LHCN-M2 (cell line): ENCODE measurements around the gene OR8B12. TPM values are rescaled to one million over a fixed set of nuclear protein-coding genes. Genes with fewer than 3 reads are reported as not detected.

ENCODE experiments used
- DNase-seq: peaks from one replicate; pipeline ENCODE4 v3.0.0-alpha.2; 2012; ENCODE audit warnings: low read depth
- polyA plus RNA-seq: library from polyadenylated mRNA; unstranded; fragments of >200 nt; gene quantifications from one replicate; pipeline ENCODE4 v1.2.1, GENCODE V29; 2012; ENCODE audit warnings: missing spikeins
- total RNA-seq: library from RNA; depleted of rRNA; stranded (reverse); fragments of >200 nt; gene quantifications from 2 replicates; pipeline ENCODE4 v1.2.3, GENCODE V29; 2014; rRNA removed

The OR8B12 gene, protein sequence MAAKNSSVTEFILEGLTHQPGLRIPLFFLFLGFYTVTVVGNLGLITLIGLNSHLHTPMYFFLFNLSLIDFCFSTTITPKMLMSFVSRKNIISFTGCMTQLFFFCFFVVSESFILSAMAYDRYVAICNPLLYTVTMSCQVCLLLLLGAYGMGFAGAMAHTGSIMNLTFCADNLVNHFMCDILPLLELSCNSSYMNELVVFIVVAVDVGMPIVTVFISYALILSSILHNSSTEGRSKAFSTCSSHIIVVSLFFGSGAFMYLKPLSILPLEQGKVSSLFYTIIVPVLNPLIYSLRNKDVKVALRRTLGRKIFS
- not detected in 2 replicates for total RNA-seq
- polyA plus RNA-seq = not detected

DNA sequence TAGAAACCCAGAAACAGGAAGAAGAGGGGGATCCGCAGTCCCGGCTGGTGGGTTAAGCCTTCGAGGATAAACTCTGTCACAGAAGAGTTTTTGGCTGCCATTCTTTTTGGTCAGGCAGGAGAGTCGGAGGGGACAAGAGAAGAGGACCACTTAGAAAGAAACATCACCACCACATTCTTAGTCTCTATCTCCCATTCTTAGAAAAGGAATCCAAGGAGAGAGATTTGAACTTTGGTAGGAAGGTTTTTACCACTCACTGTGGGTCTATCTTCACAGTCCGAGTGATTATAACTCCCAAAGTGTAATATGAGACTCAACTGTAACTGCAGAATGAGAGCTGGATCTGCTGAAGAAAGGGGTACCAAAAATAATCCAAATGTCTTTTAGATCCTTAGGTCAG lies at the start of gene OR8B12:
OR8B12 (minus strand) TSS at position 101 of the 400 bp plus-strand sequence; CDS start at position 101, 0 bp downstream.
- DNase-seq = no peak

DNA sequence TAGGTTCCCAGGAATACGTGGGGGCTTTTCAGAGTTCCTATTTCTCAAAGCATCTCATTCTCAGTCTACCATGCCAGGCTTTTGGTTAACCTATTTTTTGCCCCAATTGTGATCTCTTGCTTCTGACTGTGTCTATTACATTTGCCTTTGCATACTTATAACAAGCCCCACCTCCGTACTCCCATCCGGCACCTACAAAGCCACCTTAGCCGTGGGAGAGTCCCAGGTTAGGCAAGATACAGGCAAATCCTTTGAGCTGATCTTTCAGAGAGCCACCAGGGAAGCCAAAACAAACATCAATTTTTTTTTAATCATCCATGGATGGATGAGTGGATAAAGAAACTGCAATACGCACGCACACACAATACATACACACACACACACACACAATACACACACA lies 49.2 kb upstream of the OR8B12 start:
- no peak for DNase-seq

DNA sequence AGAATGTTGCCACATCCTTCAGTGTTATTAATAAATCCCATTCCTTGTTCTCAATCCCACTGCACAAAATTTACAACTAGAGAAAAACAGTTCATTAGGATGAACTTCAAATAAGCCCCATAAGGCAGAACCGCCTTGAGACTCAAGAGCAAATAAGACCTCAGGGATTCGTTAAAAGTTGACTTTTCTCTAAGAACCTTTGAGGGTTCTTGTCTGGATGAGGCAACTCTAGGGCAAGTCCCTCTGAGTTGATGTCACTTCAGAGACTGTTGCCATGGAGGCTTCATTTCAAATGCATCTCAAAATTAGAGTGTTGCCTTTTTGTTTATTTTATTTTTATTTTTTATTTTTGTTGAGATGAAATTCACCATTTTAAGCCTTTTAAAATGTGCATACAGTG lies 48.0 kb upstream of the OR8B12 start:
- no peak for DNase-seq

DNA sequence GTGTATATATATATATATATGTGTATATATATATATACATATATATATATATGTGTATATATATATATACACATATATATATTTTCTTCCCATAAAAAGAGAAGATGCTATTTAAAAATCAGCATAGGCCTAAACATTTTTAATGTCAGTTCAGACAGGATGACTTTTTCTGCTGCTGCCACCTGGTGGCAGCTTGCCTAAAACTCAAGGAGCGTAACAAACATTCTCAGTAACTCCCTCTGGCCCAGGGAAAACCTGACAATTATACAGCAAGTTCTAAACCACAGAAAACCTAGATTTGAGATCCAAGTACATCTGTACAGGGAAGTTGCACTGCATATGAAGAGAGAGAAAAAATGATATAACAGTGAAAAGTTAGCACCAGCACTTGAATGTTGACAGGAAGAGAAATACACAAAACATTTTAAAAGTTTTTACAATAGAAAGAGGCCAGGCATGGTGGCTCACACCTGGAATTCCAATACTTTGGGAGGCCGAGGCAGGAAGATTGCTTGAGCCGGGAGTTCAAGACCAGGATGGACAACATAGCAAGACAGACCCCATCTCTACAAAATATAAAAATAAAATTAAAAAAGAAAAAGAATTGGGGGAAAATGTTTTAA lies 42.9 kb upstream of the OR8B12 start:
- DNase-seq = peak; percentile 59

DNA sequence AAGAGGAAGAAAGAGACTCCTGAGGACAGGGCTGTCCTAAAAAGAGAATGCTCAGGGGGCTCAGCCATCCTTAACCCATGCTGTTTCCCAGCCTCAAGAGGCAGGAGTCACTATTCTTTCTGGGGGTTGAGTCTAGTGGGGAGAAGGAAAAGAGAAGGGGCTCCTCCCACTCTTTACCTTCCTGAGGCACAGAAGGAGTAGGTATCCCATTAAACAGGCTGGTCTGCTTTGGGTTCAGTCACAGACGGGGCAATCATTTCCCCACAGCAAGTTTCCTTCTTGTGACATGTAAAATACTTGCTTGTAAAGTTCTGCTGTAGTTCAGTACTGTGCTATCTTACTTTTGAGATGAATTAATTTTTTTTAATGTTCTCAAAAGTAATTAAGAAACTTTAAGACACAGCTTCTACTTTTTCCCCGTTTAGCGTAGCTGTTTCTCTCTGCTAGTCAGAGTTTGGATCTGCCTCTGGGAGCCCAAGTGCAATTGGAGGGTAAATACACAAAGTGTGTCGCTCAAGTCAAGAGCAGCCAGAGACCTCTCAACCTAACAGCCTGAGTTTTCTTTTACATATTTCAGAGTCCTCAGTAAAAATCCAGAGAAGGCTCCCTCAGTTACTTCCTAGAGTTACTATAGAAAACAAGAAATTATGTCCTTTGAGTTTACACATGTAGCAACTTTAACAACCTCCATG lies 41.4 kb upstream of the OR8B12 start:
- DNase-seq = no peak

DNA sequence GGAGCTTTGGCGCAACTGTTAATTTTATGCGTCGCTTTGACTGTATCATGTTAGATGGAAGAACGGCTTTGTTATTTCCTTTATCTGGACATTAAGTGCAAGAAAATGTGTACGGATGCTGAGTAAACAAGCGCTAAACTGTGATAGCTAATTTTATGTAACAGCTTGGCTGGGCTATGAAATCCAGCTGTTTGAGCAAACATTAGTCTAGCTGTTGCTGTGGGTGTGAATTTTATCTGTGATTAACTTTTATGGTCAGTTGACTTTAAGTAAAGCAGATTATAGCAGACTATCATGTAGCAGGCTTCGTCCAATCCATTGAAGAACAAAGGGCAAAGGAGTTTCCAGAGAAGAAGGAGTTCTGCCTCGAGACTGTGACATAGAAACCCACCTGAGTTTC lies 40.3 kb upstream of the OR8B12 start:
- DNase-seq = no peak

DNA sequence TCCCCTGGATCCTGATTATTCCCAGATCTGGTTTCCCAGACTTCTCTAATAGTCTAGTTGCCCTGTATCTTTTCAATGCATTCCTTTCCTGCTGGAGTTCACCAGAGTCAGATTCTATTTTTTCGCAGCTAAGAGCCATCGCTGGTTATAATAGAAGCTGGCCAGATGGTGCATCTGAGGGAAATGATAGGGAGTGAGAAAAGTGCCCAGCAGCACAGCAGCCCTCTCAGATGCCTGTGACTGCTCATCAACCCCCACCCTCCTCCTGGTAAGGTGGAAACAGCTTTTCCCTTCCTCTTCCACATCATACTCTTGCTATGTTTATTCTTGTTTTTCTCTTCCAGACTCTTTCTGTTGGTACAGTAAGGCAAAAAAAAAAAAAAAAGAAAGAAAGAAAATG lies 39.1 kb upstream of the OR8B12 start:
- DNase-seq = no peak

DNA sequence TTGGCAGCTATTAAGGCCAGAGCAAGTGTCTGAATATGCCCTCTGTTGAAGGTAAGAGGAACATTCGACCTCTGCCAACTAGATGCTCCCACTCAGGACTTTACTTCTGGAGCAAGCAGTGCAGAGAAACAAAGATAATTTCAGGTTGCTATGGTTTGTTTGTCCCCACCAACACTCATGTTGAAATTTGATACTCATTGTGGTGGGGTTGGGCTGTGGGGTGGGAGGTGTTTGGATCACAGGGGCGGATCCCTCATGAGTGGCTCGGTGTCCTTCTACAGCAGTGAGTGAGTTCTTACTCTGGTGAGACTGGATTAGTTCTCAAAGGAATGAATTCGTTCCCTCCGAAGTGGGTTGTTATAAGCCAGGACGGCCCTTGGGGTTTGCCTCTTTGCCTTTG lies 38.4 kb upstream of the OR8B12 start:
- DNase-seq = peak; percentile 1

DNA sequence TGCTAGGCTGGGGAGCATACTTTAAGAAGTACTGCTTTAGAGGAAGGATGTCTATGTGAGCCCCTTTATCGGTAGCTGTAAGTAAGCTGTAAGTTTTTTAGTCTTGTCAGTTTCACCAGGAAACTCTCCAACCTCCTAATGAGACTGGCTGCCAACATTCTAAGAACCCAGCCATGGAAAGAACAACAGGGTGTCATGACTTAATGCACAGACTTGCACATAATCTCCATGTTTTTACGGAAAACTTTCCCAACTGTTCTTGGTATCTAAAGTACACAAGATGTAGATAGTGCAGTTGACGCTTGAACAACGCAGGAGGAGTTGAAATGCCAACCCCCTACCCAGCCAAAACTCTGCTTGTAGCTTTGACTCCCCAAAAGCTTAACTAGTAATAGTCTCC lies 35.3 kb upstream of the OR8B12 start:
- no peak for DNase-seq

DNA sequence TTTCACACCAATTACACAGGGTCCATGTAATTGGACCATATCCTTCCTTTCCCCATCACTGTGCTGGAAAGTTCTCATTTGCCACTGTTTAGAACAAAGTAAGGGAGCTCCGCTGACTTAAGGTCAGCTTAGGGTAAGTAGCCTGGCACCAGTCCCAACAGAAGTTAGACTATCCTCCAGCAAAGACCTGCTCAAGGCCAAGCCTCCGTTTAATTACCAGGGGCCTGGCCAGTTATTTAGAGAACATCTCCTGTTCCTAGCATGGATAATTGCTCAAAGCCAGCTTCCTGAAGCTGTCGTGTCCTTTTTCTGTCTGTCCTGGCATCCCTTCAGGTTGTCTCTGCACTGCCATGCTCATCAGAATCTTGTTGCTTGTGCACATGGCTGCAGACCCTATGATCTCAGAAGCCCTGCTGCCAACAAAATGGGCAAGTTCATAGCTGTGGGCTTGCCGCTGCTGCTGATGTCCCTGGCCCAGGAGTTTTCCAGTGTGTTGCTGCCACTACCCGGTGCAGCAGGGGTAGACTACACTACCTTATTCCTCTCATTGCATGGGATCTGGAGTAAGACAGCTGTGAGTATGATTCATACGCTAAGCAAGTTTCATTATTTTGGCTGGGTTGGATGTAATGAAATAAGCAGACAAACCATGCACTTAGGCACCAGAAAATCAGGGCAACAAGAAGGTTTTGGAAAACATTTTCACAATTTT lies 34.4 kb upstream of the OR8B12 start:
- DNase-seq = peak; percentile 43

DNA sequence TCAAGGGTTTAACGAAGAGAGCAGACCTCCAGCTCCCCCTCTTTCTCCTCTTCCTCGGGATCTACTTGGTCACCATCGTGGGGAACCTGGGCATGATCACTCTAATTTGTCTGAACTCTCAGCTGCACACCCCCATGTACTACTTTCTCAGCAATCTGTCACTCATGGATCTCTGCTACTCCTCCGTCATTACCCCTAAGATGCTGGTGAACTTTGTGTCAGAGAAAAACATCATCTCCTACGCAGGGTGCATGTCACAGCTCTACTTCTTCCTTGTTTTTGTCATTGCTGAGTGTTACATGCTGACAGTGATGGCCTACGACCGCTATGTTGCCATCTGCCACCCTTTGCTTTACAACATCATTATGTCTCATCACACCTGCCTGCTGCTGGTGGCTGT lies 26.7 kb upstream of the OR8B12 start:
- no peak for DNase-seq

DNA sequence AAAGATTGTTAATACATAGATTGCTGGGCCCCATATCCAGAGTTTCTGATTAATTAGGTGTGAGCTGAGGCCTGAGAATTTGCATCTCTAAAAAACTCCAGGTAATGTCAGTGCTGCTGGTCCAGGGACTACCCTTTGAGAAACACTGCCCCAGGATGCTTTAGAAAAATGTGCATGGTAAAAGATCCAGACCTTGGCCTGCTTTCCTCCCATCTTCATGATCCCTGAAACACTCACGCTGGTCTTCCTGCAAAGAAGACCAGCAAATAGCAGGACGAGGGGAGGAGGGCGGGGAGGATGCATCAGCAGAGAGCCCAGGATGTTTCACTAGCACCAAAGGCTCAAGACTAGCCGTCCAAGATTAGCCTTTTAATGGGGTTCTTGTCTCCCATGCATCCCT lies 26.2 kb upstream of the OR8B12 start, which contains the start of gene OR8A1:
OR8A1 (plus strand) TSS at position 301 of the 400 bp plus-strand sequence. CDS start 123 bp downstream, outside the sequence.
- DNase-seq = no peak

DNA sequence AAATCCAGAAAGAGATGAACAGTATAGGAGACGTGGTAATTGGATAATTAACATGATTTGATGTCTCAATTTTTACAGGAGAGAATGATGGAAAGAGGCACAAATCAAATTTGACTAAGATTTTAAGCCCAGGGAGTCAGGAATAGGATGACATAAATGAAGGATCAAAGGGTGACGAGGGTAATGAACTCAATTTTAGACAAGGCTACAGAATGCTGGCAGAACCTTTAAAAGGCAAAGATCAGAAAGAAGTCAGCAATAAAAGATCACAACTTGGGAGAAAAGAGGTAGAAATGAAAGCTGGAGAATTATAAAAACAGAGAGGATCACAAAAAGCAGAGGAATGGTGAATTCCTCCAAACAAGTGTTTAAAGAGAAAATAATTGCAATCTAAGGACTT lies 13.4 kb upstream of the OR8B12 start:
- no peak for DNase-seq

DNA sequence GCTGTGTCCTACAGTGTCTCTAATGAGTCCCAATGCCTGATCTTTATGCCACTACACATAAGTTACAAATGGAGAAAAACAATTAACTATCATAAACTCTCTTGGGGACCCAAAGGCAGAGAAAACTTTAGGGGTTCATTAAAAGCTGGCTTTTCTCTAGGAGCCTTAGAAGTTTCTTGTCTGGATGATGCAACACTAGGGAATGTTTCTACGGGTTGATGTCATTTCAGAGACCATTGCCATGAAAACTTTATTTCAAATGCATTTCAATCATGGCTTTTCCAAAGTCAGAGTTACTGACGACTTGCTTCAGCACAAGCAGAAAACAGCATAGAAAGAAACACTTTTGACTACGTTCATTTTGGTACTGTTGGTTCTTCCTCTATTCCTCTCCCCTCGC lies 8.5 kb upstream of the OR8B12 start:
- DNase-seq = no peak

DNA sequence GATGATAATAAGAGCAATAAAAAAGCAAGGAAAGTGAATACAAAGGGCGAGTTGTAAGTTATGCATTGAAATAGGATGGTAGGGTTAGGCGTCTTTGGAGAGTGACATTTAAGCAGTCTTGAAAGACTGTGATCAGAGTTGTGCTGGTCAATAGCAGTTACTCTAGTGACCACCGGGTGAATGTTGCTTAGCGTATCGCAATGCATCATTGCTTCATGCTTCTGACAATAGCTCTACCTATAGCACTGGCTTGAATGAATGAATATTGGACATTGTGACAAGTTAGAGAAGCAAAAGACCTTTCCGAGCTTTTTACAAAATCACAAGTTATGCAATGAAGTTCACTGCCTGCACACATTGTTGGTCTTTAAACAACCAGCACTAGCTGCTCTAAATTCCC lies 7.7 kb upstream of the OR8B12 start:
- no peak for DNase-seq

DNA sequence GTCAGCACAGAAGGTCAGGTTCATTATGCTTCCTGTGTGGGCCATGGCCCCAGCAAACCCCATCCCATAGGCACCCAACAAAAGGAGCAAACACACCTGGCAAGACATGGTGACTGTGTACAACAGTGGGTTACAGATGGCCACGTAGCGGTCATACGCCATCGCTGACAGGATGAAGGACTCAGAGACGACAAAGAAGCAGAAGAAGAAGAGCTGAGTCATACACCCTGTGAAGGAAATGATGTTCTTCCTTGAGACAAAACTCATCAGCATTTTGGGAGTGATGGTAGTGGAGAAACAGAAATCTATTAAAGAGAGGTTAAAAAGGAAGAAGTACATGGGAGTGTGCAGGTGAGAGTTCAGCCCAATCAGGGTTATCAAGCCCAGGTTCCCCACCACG lies 309 bp downstream of the OR8B12 start:
- no peak for DNase-seq

DNA sequence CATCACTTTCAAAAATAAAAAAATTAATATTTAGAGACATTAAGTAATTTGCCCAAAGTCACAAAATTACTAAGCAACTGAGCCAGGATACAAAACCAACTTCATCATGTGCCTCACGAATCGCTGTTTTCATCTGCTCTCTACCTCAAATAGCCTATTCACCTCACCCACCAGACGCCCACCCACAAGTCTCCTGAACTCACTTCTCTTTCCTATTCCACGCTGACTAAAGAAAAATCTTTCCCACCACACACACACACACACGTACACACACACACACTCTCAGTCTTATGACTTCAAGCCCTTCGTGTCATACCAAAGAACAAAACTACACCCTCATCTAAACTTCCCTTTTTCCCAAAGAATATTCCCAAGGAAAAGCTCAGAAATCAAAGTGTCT lies 2.2 kb downstream of the OR8B12 start:
- DNase-seq = no peak

DNA sequence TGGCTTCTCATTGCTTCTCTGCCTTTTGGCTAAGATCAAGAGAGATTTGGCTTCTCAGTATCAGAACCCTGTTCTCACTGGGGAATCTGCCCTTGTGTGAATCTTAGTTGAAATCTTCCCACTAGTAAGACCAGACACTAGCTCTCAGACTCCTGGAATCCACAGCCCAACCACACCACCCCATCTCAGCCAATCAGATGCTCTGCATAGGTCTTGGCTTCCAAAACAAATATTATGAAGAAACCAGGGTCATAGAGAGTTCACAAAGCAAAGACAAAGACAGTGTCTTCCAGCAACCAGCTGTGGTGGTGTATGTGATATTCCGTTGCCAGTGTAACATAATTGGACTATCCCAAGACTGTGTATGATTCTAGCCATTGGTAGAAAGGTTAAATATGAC lies 5.4 kb downstream of the OR8B12 start:
- DNase-seq = peak; percentile 54

DNA sequence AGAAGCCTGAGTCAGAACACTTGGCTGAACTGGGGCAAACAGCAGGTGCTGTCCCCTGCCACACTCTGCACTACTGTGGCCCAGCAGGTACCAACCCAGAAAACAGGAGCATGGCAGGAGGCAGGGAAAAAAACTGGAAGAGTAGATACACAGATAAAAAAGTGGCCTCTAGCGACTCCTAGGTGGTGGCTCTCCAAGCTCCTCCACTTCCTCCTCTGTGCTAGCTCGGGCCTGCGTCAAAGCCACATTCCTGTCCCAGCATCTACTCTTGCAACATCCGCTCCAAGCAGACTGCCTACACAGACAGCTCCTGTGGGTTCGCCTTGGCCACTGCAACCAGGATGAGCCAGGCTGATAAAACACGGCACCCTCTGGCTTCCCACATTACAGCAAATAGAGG lies 6.9 kb downstream of the OR8B12 start:
- DNase-seq = peak; percentile 14

DNA sequence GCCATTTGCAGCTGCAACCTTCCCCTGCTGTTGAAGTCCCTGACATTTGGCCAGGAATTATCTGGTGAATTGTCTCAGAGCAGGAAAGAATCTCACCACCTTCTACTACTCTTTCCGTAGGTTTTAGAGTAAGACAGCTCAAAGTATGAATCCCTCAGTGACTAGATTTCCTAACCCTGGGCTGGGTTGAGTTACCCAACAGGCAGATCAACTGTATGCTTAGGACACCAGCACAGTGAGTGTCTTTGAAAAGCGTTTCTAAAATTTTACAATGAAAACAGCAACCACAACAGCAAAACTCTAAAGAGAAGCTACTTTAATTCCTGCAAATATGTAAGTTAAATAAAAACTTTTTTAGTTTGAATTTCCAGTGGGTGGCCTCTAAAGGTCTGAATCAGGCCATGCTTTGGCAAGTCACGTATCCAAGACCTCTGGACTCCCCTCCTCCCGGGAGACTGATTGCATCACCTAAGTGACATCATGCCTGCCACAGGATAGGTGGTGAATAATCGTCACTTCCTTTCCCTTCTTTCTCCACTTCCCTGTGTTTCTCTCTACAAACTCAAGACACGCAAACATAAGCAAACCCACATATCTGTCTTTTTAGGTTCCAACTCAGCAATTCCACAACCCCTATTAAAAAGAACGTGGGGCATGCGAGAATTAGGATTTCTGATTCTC lies 7.8 kb downstream of the OR8B12 start:
- peak; percentile 5 for DNase-seq

DNA sequence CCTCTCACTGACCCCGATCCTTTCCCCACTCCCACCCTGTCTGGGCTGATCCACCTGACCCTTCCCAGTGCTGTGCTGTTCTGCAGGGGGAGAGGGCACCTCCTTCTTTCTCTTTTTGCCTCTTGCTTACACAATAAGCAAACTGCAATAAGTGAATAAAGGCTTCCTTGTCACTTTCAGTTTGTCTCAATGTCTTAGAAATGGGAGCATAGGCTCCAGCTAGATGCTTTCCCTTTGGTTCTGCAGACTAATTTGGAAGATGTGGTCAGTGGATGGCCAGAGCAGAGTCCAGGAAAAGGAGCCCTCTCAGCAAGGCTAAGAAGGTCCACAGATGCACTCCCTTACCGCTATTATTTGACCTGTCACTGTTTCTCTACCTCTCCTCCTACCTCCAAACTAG lies 9.4 kb downstream of the OR8B12 start:
- DNase-seq = no peak

DNA sequence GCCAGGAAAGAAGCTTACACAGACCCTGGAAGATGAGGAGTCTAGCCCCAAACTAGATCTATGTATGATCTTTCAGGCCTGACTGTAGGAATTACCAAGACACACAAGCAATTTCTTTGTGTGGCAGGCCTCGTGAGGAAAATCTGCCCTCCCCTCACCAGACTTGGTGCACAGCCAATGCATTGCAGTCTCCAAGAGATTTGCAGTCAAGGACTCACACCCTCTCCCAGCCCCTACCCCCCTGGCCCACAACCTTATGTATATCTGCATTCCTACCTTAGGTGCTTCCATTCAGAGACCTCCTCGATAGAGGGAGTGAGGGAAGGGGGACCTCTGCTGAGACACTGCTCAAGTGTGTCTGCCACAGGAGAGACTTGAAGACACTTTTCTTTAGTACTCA lies 9.8 kb downstream of the OR8B12 start:
- DNase-seq = no peak
